ENCODE measurements around the gene GNB1.

Gene GNB1

GRCh38 chr1:1779320-1779675 is 111.6 kb downstream of the GNB1 start:
- H3K4me3 ChIP-seq (ENCODE audit: extremely low read depth, insufficient read depth, low read length, poor library complexity, severe bottlenecking), result no peak overlapping the region
- peaks cover 15% of the 10 kb centered on the region for H3K36me3 ChIP-seq (ENCODE audit: control insufficient read depth, insufficient read depth, low read length)
- H3K27ac ChIP-seq (ENCODE audit: low read depth, low read length, severe bottlenecking), result no peak overlapping the region
- H3K4me1 ChIP-seq (ENCODE audit: control insufficient read depth, insufficient read depth, low read length, poor library complexity, severe bottlenecking), result peaks cover 5% of the 10 kb centered on the region
- H3K9me3 ChIP-seq (ENCODE audit: control insufficient read depth, low read length), result no peaks in the 10 kb centered on the region
- 57 to 66% methylated on average over 7 of the region's 11 CpGs for WGBS, 2 experiments (ENCODE audit: insufficient coverage in 2 of 2)

- Histone ChIP-seq H3K4me3 (ENCODE audit: extremely low read depth, insufficient read depth, low read length, poor library complexity, severe bottlenecking) (peak overlapping the region; percentile 72), H3K4me1 (ENCODE audit: control insufficient read depth, insufficient read depth, low read length, poor library complexity, severe bottlenecking) (peaks cover 5% of the 10 kb centered on the region), H3K36me3 (ENCODE audit: control insufficient read depth, insufficient read depth, low read length) (peaks cover 19% of the 10 kb centered on the region), H3K27ac (ENCODE audit: low read depth, low read length, severe bottlenecking) (no peak overlapping the region), H3K9me3 (ENCODE audit: control insufficient read depth, low read length) (no peaks in the 10 kb centered on the region)
- WGBS, 2 experiments (ENCODE audit: insufficient coverage in 2 of 2), result 4% methylated on average over 57 to 60 of the region's 68 CpGs
Measured at GRCh38 chr1:1778663-1779319, 112.1 kb downstream of the GNB1 start.

GRCh38 chr1:1777950-1778662 is 112.8 kb downstream of the GNB1 start, which contains the start of gene NADK:
NADK (minus strand) TSS chr1:1778470; CDS start chr1:1765406, 13,064 bp downstream.
- Histone ChIP-seq H3K36me3 (ENCODE audit: control insufficient read depth, insufficient read depth, low read length) (peaks cover 18% of the 10 kb centered on the region), H3K4me1 (ENCODE audit: control insufficient read depth, insufficient read depth, low read length, poor library complexity, severe bottlenecking) (peaks cover 5% of the 10 kb centered on the region), H3K27ac (ENCODE audit: low read depth, low read length, severe bottlenecking) (peak within 1 kb of the TSS; percentile 29), H3K9me3 (ENCODE audit: control insufficient read depth, low read length) (no peaks in the 10 kb centered on the region), H3K4me3 (ENCODE audit: extremely low read depth, insufficient read depth, low read length, poor library complexity, severe bottlenecking) (peak within 1 kb of the TSS; percentile 72)
- 0% methylated on average over 77 to 79 of the region's 99 CpGs for WGBS, 2 experiments (ENCODE audit: insufficient coverage in 2 of 2)

- 0 to 5% methylated on average over 2 to 6 of the region's 6 CpGs for WGBS, 2 experiments (ENCODE audit: insufficient coverage in 2 of 2)
- Histone ChIP-seq H3K27ac (ENCODE audit: low read depth, low read length, severe bottlenecking) (no peak overlapping the region), H3K4me1 (ENCODE audit: control insufficient read depth, insufficient read depth, low read length, poor library complexity, severe bottlenecking) (peaks cover 3% of the 10 kb centered on the region), H3K9me3 (ENCODE audit: control insufficient read depth, low read length) (peaks cover 2% of the 10 kb centered on the region), H3K36me3 (ENCODE audit: control insufficient read depth, insufficient read depth, low read length) (peaks cover 20% of the 10 kb centered on the region), H3K4me3 (ENCODE audit: extremely low read depth, insufficient read depth, low read length, poor library complexity, severe bottlenecking) (peak overlapping the region; percentile 72)
Measured at GRCh38 chr1:1777583-1777899, 113.3 kb downstream of the GNB1 start.

- peak overlapping the region; percentile 3 for H3K27ac ChIP-seq (ENCODE audit: low read depth, low read length, severe bottlenecking)
- 70 to 91% methylated on average over 4 to 5 of the region's 9 CpGs for WGBS, 2 experiments (ENCODE audit: insufficient coverage in 2 of 2)
- peaks cover 8% of the 10 kb centered on the region for H3K9me3 ChIP-seq (ENCODE audit: control insufficient read depth, low read length)
- peak overlapping the region; percentile 72 for H3K4me3 ChIP-seq (ENCODE audit: extremely low read depth, insufficient read depth, low read length, poor library complexity, severe bottlenecking)
- H3K4me1 ChIP-seq (ENCODE audit: control insufficient read depth, insufficient read depth, low read length, poor library complexity, severe bottlenecking), result peaks cover 3% of the 10 kb centered on the region
- peaks cover 26% of the 10 kb centered on the region for H3K36me3 ChIP-seq (ENCODE audit: control insufficient read depth, insufficient read depth, low read length)
Measured at GRCh38 chr1:1776672-1777582, 114.0 kb downstream of the GNB1 start.

- Histone ChIP-seq H3K4me3 (ENCODE audit: extremely low read depth, insufficient read depth, low read length, poor library complexity, severe bottlenecking) (no peak overlapping the region), H3K27ac (ENCODE audit: low read depth, low read length, severe bottlenecking) (no peak overlapping the region)
- 92 to 93% methylated on average over 10 to 11 of the region's 11 CpGs for WGBS, 2 experiments (ENCODE audit: insufficient coverage in 2 of 2)
Measured at GRCh38 chr1:1775327-1776226, 115.3 kb downstream of the GNB1 start.

GRCh38 chr1:1773874-1774273 is 117.0 kb downstream of the GNB1 start:
- peaks cover 10% of the 10 kb centered on the region for H3K9me3 ChIP-seq (ENCODE audit: control insufficient read depth, low read length)
- peaks cover 52% of the 10 kb centered on the region for H3K36me3 ChIP-seq (ENCODE audit: control insufficient read depth, insufficient read depth, low read length)
- H3K4me3 ChIP-seq (ENCODE audit: extremely low read depth, insufficient read depth, low read length, poor library complexity, severe bottlenecking), result no peak overlapping the region
- H3K4me1 ChIP-seq (ENCODE audit: control insufficient read depth, insufficient read depth, low read length, poor library complexity, severe bottlenecking), result no peaks in the 10 kb centered on the region
- no peak overlapping the region for H3K27ac ChIP-seq (ENCODE audit: low read depth, low read length, severe bottlenecking)
- WGBS, 2 experiments (ENCODE audit: insufficient coverage in 2 of 2), result 94 to 100% methylated on average over 2 to 3 of the region's 4 CpGs

More at GRCh38 chr1:1775327-1776226, 115.3 kb downstream of the GNB1 start:
- peaks cover under 1% of the 10 kb centered on the region for H3K4me1 ChIP-seq (ENCODE audit: control insufficient read depth, insufficient read depth, low read length, poor library complexity, severe bottlenecking)
- peaks cover 10% of the 10 kb centered on the region for H3K9me3 ChIP-seq (ENCODE audit: control insufficient read depth, low read length)
- H3K36me3 ChIP-seq (ENCODE audit: control insufficient read depth, insufficient read depth, low read length), result peaks cover 38% of the 10 kb centered on the region

- peaks cover 79% of the 10 kb centered on the region for H3K36me3 ChIP-seq (ENCODE audit: control insufficient read depth, insufficient read depth, low read length)
Measured at GRCh38 chr1:1771096-1771495, 119.8 kb downstream of the GNB1 start.

GRCh38 chr1:1770102-1770501 is 120.8 kb downstream of the GNB1 start:
- no peak overlapping the region for H3K27ac ChIP-seq (ENCODE audit: low read depth, low read length, severe bottlenecking)
- 88% methylated on average over 1 of the region's 3 CpGs; no CpG with 5 or more reads in 1 of the 2 experiments for WGBS, 2 experiments (ENCODE audit: insufficient coverage in 2 of 2)
- no peak overlapping the region for H3K4me3 ChIP-seq (ENCODE audit: extremely low read depth, insufficient read depth, low read length, poor library complexity, severe bottlenecking)
- H3K36me3 ChIP-seq (ENCODE audit: control insufficient read depth, insufficient read depth, low read length), result peaks cover 87% of the 10 kb centered on the region
- H3K4me1 ChIP-seq (ENCODE audit: control insufficient read depth, insufficient read depth, low read length, poor library complexity, severe bottlenecking), result no peaks in the 10 kb centered on the region
- H3K9me3 ChIP-seq (ENCODE audit: control insufficient read depth, low read length), result peaks cover 10% of the 10 kb centered on the region

More at GRCh38 chr1:1771096-1771495, 119.8 kb downstream of the GNB1 start:
- H3K9me3 ChIP-seq (ENCODE audit: control insufficient read depth, low read length), result peaks cover 10% of the 10 kb centered on the region
- no peak overlapping the region for H3K27ac ChIP-seq (ENCODE audit: low read depth, low read length, severe bottlenecking)
- WGBS, 2 experiments (ENCODE audit: insufficient coverage in 2 of 2), result 90 to 100% methylated on average over 3 of the region's 3 CpGs
- no peak overlapping the region for H3K4me3 ChIP-seq (ENCODE audit: extremely low read depth, insufficient read depth, low read length, poor library complexity, severe bottlenecking)
- no peaks in the 10 kb centered on the region for H3K4me1 ChIP-seq (ENCODE audit: control insufficient read depth, insufficient read depth, low read length, poor library complexity, severe bottlenecking)
